ENCODE results near the gene PRDM2. TPM values are rescaled to one million over a fixed set of nuclear protein-coding genes. Genes with fewer than 3 reads are reported as not detected.

The PRDM2 gene
- total and polyA plus RNA-seq, 2 of the 13 experiments (the other 11 are each of a cell fraction or from before 2014, with no cell fraction given) = 4.0 to 6.5 TPM

GRCh38 chr1:13784971-13785370 lies 85.0 kb downstream of the PRDM2 start:
- H3K9me3 ChIP-seq (ENCODE audit: low read length) = no peaks in the 10 kb centered on the region
- ATAC-seq (no peak), FAIRE-seq (no peak), DNase-seq (ENCODE audit: low spot score) (no peak)
- ChIA-PET POLR2A (no interaction called here), CTCF (ENCODE audit: low intra/inter-chr PET ratio, low total read pairs) (no interaction called here)
- 91% methylated on average over 5 of the region's 5 CpGs for WGBS (ENCODE audit: low lambda C conversion rate)
- BruUV-seq (replicated peaks) = no TSS peak
- TF ChIP-seq ZNF362 (CRISPR knock-in tag; IDR thresholded peaks at IDR 0.05; ENCODE audit: borderline replicate concordance) (no peak), ZBTB38 (CRISPR knock-in tag; IDR thresholded peaks at IDR 0.05) (no peak), ZGPAT (CRISPR knock-in tag; IDR thresholded peaks at IDR 0.05) (no peak), ZBTB34 (CRISPR knock-in tag; IDR thresholded peaks at IDR 0.05) (no peak), ZSCAN25 (CRISPR knock-in tag; IDR thresholded peaks at IDR 0.05) (no peak), KMT2A (CRISPR knock-in tag; IDR thresholded peaks at IDR 0.05) (no peak), ZNF552 (CRISPR knock-in tag; IDR thresholded peaks at IDR 0.05; ENCODE audit: borderline replicate concordance) (no peak), HDAC2 (CRISPR knock-in tag; IDR thresholded peaks at IDR 0.05) (no peak), ZBTB21 (CRISPR knock-in tag; IDR thresholded peaks at IDR 0.05) (no peak), TCF7L2 (IDR thresholded peaks at IDR 0.05; ENCODE audit: low read depth, low read length) (no peak), POLR2G (IDR thresholded peaks at IDR 0.05; ENCODE audit: low read depth, low read length) (no peak), IKZF5 (CRISPR knock-in tag; IDR thresholded peaks at IDR 0.05) (no peak), ZNF432 (CRISPR knock-in tag; IDR thresholded peaks at IDR 0.05; ENCODE audit: borderline replicate concordance) (no peak), SMAD3 (CRISPR knock-in tag; IDR thresholded peaks at IDR 0.05) (no peak), HDAC1 (CRISPR knock-in tag; IDR thresholded peaks at IDR 0.05) (no peak)
- in situ Hi-C loops (cut with HindIII; ENCODE audit: extremely low pct_ligation_motif_present, low pct_unique_long_range_greater_than_20kb) = no loop called here
- no peak overlapping the region for H3K27ac ChIP-seq (ENCODE audit: extremely low read length, insufficient read depth, low read length)
- no peaks in the 10 kb centered on the region for H4K20me1 ChIP-seq (ENCODE audit: insufficient read depth, low read length)
- H2AFZ ChIP-seq (ENCODE audit: low read length) = no peak overlapping the region
- H3K36me3 ChIP-seq (replicated peaks in 1 of 2; ENCODE audit: control insufficient read depth in 1 of 2, insufficient read depth in 2 of 2, low read length in 2 of 2) = peaks cover 8 to 33% of the 10 kb centered on the region in 2 experiments; a peak in 4 of 5 replicates
- no peak overlapping the region for H3K4me2 ChIP-seq (ENCODE audit: low read depth, low read length)
- no peaks in the 10 kb centered on the region for H3K27me3 ChIP-seq (ENCODE audit: control insufficient read depth in 1 of 2, insufficient read depth in 2 of 2, low read length in 2 of 2)
- intact Hi-C loops (cut with micrococcal nuclease; ENCODE audit: unreplicated experiment) = no loop called here
- no peak overlapping the region for H3K9ac ChIP-seq (ENCODE audit: insufficient read depth, low read depth, low read length)
- H3K79me2 ChIP-seq (ENCODE audit: insufficient read depth, low read length) = no peaks in the 10 kb centered on the region
- H3K4me1 ChIP-seq (ENCODE audit: insufficient read depth, low read length) = no peaks in the 10 kb centered on the region
- H3K4me3 ChIP-seq (replicated peaks in 1 of 3; ENCODE audit: insufficient read depth in 1 of 3, low read depth in 2 of 3, low read length in 3 of 3) = no peak overlapping the region

All from HepG2 (cell line).